GM12874 (cell line): Measurements from ENCODE around the gene ELN.

Experiments
- TF ChIP-seq, protein P1 (sequence below): IDR thresholded peaks from 2 replicates; pipeline ENCODE4 v1.5.1; 2011; ENCODE audit warnings: low read depth, mild to moderate bottlenecking, control low read depth, low read length, moderate library complexity; ENCODE audit not compliant: insufficient read depth

The ELN gene

DNA sequence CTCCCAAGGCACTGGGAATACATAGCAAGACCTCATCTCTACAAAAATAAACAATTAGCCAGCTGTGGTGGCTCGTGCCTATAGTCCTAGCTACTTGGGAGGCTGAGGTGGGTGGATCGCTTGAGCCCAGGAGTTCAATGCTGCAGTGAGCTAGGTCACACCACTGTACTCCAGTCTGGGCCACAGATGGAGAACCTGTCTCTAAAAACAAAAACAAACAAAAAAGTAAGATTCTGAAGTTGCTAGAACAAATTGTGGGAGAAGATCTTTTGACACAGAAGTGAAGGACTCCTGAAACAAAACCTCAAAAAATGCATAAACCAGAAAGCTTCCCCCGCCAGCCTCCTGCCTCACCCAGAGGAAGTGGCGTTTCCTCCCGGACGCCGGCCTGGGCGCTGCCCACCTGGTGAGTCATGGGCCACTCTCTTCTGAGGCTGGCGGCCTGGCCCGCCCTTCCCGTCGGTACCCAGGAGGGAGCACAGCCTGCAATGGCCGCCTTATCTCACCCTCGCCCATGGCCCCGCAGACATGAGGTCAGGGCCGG is 25.4 kb upstream of the ELN start:
- TF ChIP-seq, protein P1, sequence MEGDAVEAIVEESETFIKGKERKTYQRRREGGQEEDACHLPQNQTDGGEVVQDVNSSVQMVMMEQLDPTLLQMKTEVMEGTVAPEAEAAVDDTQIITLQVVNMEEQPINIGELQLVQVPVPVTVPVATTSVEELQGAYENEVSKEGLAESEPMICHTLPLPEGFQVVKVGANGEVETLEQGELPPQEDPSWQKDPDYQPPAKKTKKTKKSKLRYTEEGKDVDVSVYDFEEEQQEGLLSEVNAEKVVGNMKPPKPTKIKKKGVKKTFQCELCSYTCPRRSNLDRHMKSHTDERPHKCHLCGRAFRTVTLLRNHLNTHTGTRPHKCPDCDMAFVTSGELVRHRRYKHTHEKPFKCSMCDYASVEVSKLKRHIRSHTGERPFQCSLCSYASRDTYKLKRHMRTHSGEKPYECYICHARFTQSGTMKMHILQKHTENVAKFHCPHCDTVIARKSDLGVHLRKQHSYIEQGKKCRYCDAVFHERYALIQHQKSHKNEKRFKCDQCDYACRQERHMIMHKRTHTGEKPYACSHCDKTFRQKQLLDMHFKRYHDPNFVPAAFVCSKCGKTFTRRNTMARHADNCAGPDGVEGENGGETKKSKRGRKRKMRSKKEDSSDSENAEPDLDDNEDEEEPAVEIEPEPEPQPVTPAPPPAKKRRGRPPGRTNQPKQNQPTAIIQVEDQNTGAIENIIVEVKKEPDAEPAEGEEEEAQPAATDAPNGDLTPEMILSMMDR = no peak

DNA sequence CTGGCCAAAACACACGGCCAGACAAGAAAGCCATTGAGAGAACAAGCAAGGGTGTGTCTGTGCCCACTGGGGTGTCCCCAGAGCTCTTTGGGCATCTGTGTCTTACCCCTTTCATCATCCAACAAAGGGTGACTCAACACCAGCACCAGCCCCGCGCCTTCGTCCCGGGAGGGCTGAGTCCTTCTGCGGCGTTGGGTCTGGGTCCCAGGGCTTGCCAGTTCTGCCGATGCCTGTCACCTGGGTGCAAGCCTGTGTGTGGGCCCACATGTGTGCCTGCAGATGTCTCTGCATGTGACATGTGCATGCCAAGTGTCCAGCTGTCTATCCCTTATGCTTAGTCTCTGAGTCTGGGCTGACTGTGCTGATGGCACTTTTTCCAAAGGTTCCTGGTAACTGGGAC is 24.4 kb upstream of the ELN start:
- TF ChIP-seq, protein P1 = no peak

DNA sequence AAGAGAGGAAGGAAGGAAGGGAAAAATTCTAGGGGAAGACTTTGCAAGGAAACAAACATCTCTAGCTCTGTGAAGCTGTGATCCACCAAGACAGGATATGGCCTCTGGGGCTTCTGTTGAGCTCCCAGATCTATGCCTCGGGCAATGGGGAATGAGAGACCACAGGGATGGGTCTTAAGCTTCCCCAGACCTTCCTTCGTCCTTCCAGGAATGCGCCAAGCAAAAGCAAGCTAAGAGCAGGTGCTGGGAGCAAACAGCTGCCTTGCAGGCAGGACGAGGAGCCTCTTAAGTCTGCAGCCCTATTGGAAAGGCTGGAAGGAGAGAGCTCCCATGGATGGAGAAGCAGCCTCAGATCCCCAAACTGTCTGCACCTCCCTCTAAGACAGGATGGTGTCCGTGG is 21.9 kb upstream of the ELN start:
- TF ChIP-seq, protein P1 = no peak

DNA sequence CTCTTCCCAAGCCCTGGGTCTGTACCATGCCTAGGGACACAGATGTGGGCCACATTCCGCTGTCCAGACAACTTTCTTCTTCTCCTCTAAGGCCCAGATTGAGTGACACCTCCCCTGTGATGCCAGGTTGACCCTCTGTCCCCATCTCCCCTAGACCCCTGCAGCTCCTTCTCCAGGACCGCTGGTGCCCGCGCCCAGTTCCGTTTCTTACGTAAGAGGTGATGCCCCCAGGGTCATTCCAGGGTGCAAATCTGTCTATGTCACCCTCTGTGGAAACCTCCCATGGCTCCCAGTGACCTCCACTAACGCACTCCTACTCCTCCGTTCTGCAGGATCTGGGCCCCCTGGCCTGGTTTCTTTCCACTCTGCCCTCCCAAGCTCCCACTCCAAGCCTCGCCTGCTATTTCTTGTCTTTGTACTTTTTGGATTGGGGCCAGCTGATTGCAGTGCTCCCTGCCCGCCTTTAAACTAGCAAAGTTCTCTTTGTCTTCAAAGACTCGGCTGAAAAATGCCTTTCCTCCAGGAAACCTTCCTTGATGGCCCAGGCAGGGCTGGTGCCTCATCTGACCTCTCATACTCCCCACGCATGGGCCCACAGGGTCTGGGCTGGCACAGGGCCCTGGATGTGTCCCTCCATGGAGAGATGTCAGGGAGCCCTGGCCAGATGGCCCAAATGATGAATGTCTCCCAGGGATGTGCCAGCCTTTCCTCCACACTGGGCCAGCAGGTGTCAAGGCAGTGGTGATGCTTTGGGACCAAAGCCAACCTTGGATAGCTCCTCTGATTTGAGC is 21.3 kb upstream of the ELN start:
- TF ChIP-seq, protein P1 = no peak

DNA sequence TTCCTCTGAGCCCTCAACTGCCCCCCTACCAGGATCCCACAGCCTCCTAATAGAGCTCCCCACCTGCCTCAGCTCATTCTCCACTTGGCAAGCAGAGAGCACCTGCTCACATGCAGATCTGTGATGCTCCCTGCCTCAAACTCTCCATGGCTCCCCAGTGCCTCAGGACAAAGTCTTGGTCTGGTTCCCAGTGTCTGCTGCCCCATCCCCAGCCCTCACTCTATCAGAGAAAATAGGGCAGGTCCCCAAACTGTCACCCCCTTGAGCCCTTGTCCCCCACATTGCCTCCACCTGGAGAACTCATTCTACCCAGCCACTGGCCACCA is 20.8 kb upstream of the ELN start:
- TF ChIP-seq, protein P1 = no peak

DNA sequence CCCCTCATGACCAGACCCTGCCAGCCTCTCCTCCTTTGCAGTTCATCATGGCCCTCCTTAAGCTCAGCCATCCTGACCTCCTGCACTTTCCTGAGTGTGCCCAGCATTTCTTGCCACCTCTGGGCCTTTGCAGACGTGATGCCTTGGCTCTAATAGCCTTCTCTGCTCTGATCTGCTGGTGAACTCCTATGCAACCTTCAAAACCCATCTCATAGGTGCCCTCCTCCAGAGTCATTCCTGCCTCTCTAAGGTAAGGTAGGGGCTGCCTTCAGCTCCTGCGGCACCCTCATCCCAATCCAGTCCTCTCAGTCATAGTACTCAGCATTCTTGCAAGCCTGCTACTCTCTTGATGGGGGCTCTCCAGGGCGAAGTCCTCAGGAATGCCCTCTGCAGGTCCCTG is 19.3 kb upstream of the ELN start:
- TF ChIP-seq, protein P1 = no peak

DNA sequence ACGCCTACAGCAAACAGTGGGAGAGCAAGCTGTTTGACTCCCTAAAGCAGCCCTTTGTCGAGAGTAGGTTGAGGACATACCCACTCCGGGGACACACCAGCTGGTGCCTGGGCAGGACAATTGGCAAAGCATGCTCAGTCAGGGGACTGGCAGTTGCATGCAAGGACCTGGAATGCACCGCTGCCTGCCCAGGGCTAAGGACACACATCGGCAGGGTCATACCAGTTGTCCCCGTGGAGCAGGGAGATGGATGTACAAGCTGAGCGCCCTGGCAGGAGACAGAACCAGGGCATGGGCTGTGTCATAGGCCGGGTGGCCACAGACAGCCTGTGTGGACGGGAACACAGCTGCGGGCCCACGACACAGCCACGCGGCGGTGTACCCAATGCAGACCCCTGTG is 18.3 kb upstream of the ELN start:
- TF ChIP-seq, protein P1 = no peak
